DND-41 (cell line): ENCODE data around the gene GUF1.

Experiments
- ATAC-seq: fragments of 200-7000 bp; cut with Tn5 transposase; 3 replicates; pipeline ENCODE4 v1.9.1; 2021; ENCODE audit warnings: low read depth; ENCODE audit not compliant: insufficient read depth
- DNase-seq: peaks from one replicate; pipeline ENCODE4 v3.0.0-alpha.2; 2020
- H2AFZ ChIP-seq: 2 replicates; pipeline ENCODE4 v1.6.0; 2012; ENCODE audit warnings: low read depth, low read length
- H3K27ac ChIP-seq: 2 replicates; pipeline ENCODE4 v1.5.1; 2012; ENCODE audit warnings: low read length, inconsistent platforms
- H3K27me3 ChIP-seq: fragments of 200-600 bp; sonication (generic); 2 replicates; pipeline ENCODE4 v1.6.0; 2012; ENCODE audit warnings: low read length, mild to moderate bottlenecking, inconsistent platforms; ENCODE audit not compliant: insufficient read depth, poor library complexity
- H3K36me3 ChIP-seq: 2 replicates; pipeline ENCODE4 v1.5.1; 2012; ENCODE audit warnings: low read length, inconsistent platforms; ENCODE audit not compliant: insufficient read depth
- H3K4me1 ChIP-seq: 2 replicates; pipeline ENCODE4 v1.5.1; 2012; ENCODE audit warnings: mild to moderate bottlenecking, low read length; ENCODE audit not compliant: insufficient read depth
- H3K4me2 ChIP-seq: 2 replicates; pipeline ENCODE4 v1.6.0; 2012; ENCODE audit warnings: mild to moderate bottlenecking, moderate library complexity, low read length, inconsistent platforms; ENCODE audit not compliant: insufficient read depth
- H3K4me3 ChIP-seq, 2 experiments: fragments of 200-600 bp in 1 of 2; shearing (Covaris generic) in 1 of 2; 2 replicates each; pipeline ENCODE4 v1.5.1; 2012 to 2016; ENCODE audit warnings: inconsistent platforms in 2 of 2, low read length in 2 of 2, mild to moderate bottlenecking in 2 of 2, low read depth in 1 of 2, moderate library complexity in 1 of 2
- H3K79me2 ChIP-seq: 2 replicates; pipeline ENCODE4 v1.6.0; 2012; ENCODE audit warnings: low read length, inconsistent platforms; ENCODE audit not compliant: insufficient read depth
- H3K9ac ChIP-seq: 2 replicates; pipeline ENCODE4 v1.6.0; 2012; ENCODE audit warnings: low read depth, mild to moderate bottlenecking, inconsistent platforms, low read length, moderate library complexity
- H3K9me3 ChIP-seq: 2 replicates; pipeline ENCODE4 v1.5.1; 2012; ENCODE audit warnings: low read length, moderate library complexity, mild to moderate bottlenecking, inconsistent platforms; ENCODE audit not compliant: insufficient read depth, severe bottlenecking
- H4K20me1 ChIP-seq: 2 replicates; pipeline ENCODE4 v1.6.0; 2012; ENCODE audit warnings: low read length; ENCODE audit not compliant: insufficient read depth
- EZH2 ChIP-seq: IDR thresholded peaks from 3 replicates; pipeline ENCODE4 v1.6.1; 2012; ENCODE audit warnings: borderline replicate concordance, low read depth, mild to moderate bottlenecking, moderate library complexity, low read length, inconsistent platforms; ENCODE audit not compliant: severe bottlenecking
- TF ChIP-seq, protein P1 (sequence below): IDR thresholded peaks from 2 replicates; pipeline ENCODE4 v1.5.1; 2012; ENCODE audit warnings: borderline replicate concordance, low read length, moderate library complexity, mild to moderate bottlenecking; ENCODE audit not compliant: poor library complexity, severe bottlenecking; ENCODE audit errors: extremely low read depth

Gene GUF1

DNA sequence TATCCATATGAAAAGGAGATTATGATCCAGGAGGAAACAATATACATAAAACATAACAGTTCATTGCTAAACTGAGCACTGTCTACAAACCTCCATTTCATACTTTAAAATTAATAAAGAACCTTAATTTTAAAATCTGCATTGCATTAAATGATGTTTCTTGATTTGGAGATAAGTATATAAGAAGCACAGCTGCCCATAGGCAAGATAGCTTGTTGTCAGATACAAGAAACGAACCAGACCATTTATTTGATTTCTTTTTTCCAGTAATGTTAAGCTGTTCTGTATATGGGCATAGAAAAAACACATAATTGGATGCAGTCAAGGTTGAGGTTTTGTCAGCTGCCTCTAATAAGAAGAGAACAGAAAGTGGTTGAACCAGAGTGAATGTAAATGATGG lies 6.4 kb downstream of the GUF1 start:
- no peak overlapping the region for H3K27ac ChIP-seq
- no peaks in the 10 kb centered on the region for H3K9me3 ChIP-seq
- H3K4me2 ChIP-seq: no peak overlapping the region
- H3K36me3 ChIP-seq: peaks cover 84% of the 10 kb centered on the region
- DNase-seq (no peak), ATAC-seq (no peak)
- H3K9ac ChIP-seq: no peak overlapping the region
- TF ChIP-seq, protein P1, sequence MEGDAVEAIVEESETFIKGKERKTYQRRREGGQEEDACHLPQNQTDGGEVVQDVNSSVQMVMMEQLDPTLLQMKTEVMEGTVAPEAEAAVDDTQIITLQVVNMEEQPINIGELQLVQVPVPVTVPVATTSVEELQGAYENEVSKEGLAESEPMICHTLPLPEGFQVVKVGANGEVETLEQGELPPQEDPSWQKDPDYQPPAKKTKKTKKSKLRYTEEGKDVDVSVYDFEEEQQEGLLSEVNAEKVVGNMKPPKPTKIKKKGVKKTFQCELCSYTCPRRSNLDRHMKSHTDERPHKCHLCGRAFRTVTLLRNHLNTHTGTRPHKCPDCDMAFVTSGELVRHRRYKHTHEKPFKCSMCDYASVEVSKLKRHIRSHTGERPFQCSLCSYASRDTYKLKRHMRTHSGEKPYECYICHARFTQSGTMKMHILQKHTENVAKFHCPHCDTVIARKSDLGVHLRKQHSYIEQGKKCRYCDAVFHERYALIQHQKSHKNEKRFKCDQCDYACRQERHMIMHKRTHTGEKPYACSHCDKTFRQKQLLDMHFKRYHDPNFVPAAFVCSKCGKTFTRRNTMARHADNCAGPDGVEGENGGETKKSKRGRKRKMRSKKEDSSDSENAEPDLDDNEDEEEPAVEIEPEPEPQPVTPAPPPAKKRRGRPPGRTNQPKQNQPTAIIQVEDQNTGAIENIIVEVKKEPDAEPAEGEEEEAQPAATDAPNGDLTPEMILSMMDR: no peak
- no peak for TF ChIP-seq EZH2
- H3K4me1 ChIP-seq: peaks cover 25% of the 10 kb centered on the region
- no peak overlapping the region for H2AFZ ChIP-seq
- H3K27me3 ChIP-seq: no peaks in the 10 kb centered on the region
- peaks cover 4% of the 10 kb centered on the region; the same call in 1 of the 2 replicates for H4K20me1 ChIP-seq
- H3K79me2 ChIP-seq: peaks cover 30% of the 10 kb centered on the region
- H3K4me3 ChIP-seq: no peak overlapping the region

GRCh38 chr4:44700427-44700826 lies 22.2 kb downstream of the GUF1 start:
- TF ChIP-seq, protein P1: no peak
- no peak for TF ChIP-seq EZH2
- no peaks in the 10 kb centered on the region for H3K27me3 ChIP-seq
- H3K36me3 ChIP-seq: peaks cover 82% of the 10 kb centered on the region
- H2AFZ ChIP-seq: no peak overlapping the region
- H4K20me1 ChIP-seq: no peaks in the 10 kb centered on the region
- no peaks in the 10 kb centered on the region for H3K9me3 ChIP-seq
- no peaks in the 10 kb centered on the region for H3K4me1 ChIP-seq
- H3K4me2 ChIP-seq: no peak overlapping the region
- no peak overlapping the region for H3K27ac ChIP-seq
- no peak overlapping the region for H3K9ac ChIP-seq
- no peak for ATAC-seq
- H3K4me3 ChIP-seq: no peak overlapping the region
- no peak for DNase-seq
- H3K79me2 ChIP-seq: no peaks in the 10 kb centered on the region

DNA sequence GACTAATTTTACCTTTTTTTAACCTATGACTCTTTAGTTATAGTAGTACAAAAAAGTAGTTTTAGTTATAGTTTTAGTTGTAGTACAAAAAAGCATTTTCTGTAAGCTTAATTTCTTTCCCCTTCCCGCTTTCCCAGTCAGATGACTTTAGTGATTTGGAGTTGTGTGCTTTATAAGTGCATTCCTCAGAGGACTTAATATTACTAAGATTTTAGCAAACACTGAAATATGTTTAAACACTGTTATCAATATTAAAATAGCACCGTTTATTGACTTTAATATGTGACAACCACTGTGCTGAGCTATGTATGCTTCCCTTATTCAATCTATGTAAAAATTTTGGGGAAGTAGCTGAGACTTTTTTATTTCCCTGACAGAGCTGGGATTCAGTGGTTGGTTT lies 22.8 kb downstream of the GUF1 start:
- peaks cover 78% of the 10 kb centered on the region for H3K36me3 ChIP-seq

More for the DNA sequence above, 22.8 kb downstream of the GUF1 start:
- H3K9me3 ChIP-seq: no peaks in the 10 kb centered on the region
- no peak overlapping the region for H3K27ac ChIP-seq
- TF ChIP-seq, protein P1: no peak
- no peak for TF ChIP-seq EZH2
- no peaks in the 10 kb centered on the region for H3K4me1 ChIP-seq
- H3K79me2 ChIP-seq: no peaks in the 10 kb centered on the region
- no peak for ATAC-seq
- no peak overlapping the region for H3K9ac ChIP-seq
- H2AFZ ChIP-seq: no peak overlapping the region
- no peaks in the 10 kb centered on the region for H3K27me3 ChIP-seq
- H3K4me2 ChIP-seq: no peak overlapping the region
- no peaks in the 10 kb centered on the region for H4K20me1 ChIP-seq
- no peak overlapping the region for H3K4me3 ChIP-seq
- DNase-seq: no peak
